K562 (cell line): Measurements from ENCODE around the gene DAZAP1. TPM values are rescaled to one million over a fixed set of nuclear protein-coding genes. Genes with fewer than 3 reads are reported as not detected.

Source experiments
- DACH1 ChIP-seq: fragments of 450-650 bp; IDR thresholded peaks from 2 replicates; pipeline ENCODE4 v1.6.1; 2018; ENCODE audit not compliant: partially characterized antibody
- E2F3 ChIP-seq: fragments of 250-450 bp; sonication (Bioruptor Pico); IDR thresholded peaks from 2 replicates; pipeline ENCODE4 v1.4.0; 2020; ENCODE audit warnings: mild to moderate bottlenecking
- EWSR1 ChIP-seq: fragments of 450-650 bp; IDR thresholded peaks from 2 replicates; pipeline ENCODE4 v1.6.1; 2018; ENCODE audit warnings: borderline replicate concordance, mild to moderate bottlenecking, low read depth, moderate library complexity; ENCODE audit not compliant: partially characterized antibody
- GATA2 ChIP-seq: sonication (generic); formaldehyde crosslinking; IDR thresholded peaks from 2 replicates; pipeline ENCODE4 v1.4.0; 2020; ENCODE audit warnings: mild to moderate bottlenecking, missing genetic modification reagents
- KDM5B ChIP-seq: fragments of 200-600 bp; sonication (generic); IDR thresholded peaks from 2 replicates; pipeline ENCODE4 v1.6.1; 2012; ENCODE audit warnings: low read depth, mild to moderate bottlenecking, moderate library complexity, low read length, control low read depth, inconsistent platforms; ENCODE audit not compliant: insufficient replicate concordance
- KHSRP ChIP-seq: fragments of 450-650 bp; IDR thresholded peaks from 2 replicates; pipeline ENCODE4 v1.6.1; 2017
- MCM2 ChIP-seq: fragments of 450-650 bp; IDR thresholded peaks from 2 replicates; pipeline ENCODE4 v1.6.1; 2017; ENCODE audit warnings: low read depth, mild to moderate bottlenecking
- MTA2 ChIP-seq: fragments of 450-650 bp; IDR thresholded peaks from 2 replicates; pipeline ENCODE4 v1.6.1; 2016; ENCODE audit warnings: low read depth
- MYNN ChIP-seq, 2 experiments: sonication (generic); formaldehyde crosslinking in 1 of 2; IDR thresholded peaks; 2 replicates each; pipeline versions ENCODE4 v1.5.0 to v1.6.1; 2016 to 2020; ENCODE audit warnings: antibody characterized with exemption in 1 of 2, missing genetic modification reagents in 1 of 2
- NCOA1 ChIP-seq: fragments of 450-650 bp; IDR thresholded peaks from 2 replicates; pipeline ENCODE4 v1.6.1; 2016; ENCODE audit warnings: low read depth
- NFATC3 ChIP-seq: fragments of 450-650 bp; IDR thresholded peaks from 2 replicates; pipeline ENCODE4 v1.6.1; 2017; ENCODE audit warnings: mild to moderate bottlenecking
- POLR2G ChIP-seq: fragments of 200-400 bp; formaldehyde crosslinking; IDR thresholded peaks from 2 replicates; pipeline ENCODE4 v1.6.1; 2017; ENCODE audit warnings: low read depth, mild to moderate bottlenecking, antibody characterized with exemption, low read length, moderate library complexity
- PRPF4 ChIP-seq: fragments of 200-400 bp; formaldehyde crosslinking; IDR thresholded peaks from one replicate; pipeline ENCODE4 v1.6.1; 2017; ENCODE audit warnings: low read length, low read depth, mild to moderate bottlenecking; ENCODE audit not compliant: insufficient read depth, poor library complexity, severe bottlenecking
- RBM25 ChIP-seq: fragments of 200-400 bp; formaldehyde crosslinking; IDR thresholded peaks from 2 replicates; pipeline ENCODE4 v1.6.1; 2018; ENCODE audit warnings: low read length, low read depth, moderate library complexity; ENCODE audit not compliant: severe bottlenecking
- SAFB ChIP-seq: fragments of 200-400 bp; formaldehyde crosslinking; IDR thresholded peaks from 2 replicates; pipeline ENCODE4 v1.6.1; 2017; ENCODE audit warnings: low read depth, low read length, borderline replicate concordance
- SETDB1 ChIP-seq: IDR thresholded peaks from one replicate; pipeline ENCODE4 v1.6.1; 2012; ENCODE audit warnings: low read length, control low read depth, inconsistent platforms
- TSC22D4 ChIP-seq: fragments of 450-650 bp; IDR thresholded peaks from 2 replicates; pipeline ENCODE4 v1.6.1; 2016; ENCODE audit warnings: missing genetic modification characterization, missing biosample characterization, control low read depth
- ZBTB1 ChIP-seq: sonication (generic); formaldehyde crosslinking; IDR thresholded peaks from 2 replicates; pipeline ENCODE4 v1.8.1; 2023; ENCODE audit warnings: missing genetic modification reagents, low read depth, mild to moderate bottlenecking, borderline replicate concordance
- ZKSCAN1 ChIP-seq: fragments of 150-350 bp; IDR thresholded peaks from 2 replicates; pipeline ENCODE4 v1.6.1; 2016; ENCODE audit warnings: low read depth, low read length
- ZNF12 ChIP-seq: sonication (generic); formaldehyde crosslinking; IDR thresholded peaks from 2 replicates; pipeline ENCODE4 v1.4.0; 2020; ENCODE audit warnings: mild to moderate bottlenecking, missing genetic modification reagents
- ZNF121 ChIP-seq: sonication (generic); formaldehyde crosslinking; conservative IDR thresholded peaks from 2 replicates; pipeline ENCODE4 v1.8.0; 2022; ENCODE audit warnings: missing genetic modification reagents
- ZNF212 ChIP-seq: fragments of 450-650 bp; formaldehyde crosslinking; IDR thresholded peaks from 2 replicates; pipeline ENCODE4 v1.4.0; 2020; ENCODE audit warnings: mild to moderate bottlenecking
- ZNF77 ChIP-seq: fragments of 250-450 bp; sonication (Bioruptor Pico); IDR thresholded peaks from 2 replicates; pipeline ENCODE4 v1.5.0; 2020
- ZSCAN32 ChIP-seq: fragments of 450-650 bp; formaldehyde crosslinking; IDR thresholded peaks from 2 replicates; pipeline ENCODE4 v1.4.0; 2020; ENCODE audit warnings: mild to moderate bottlenecking, moderate library complexity
- polyA plus RNA-seq, 8 experiments: library from polyadenylated mRNA; depleted of rRNA in 4 of 8; stranded (reverse) in 5 of 8; unstranded in 3 of 8; fragments of >200 nt; fragmentation: Nextera tagmentation in 2 of 8; fragmentation: Illumina TruSeq in 1 of 8; extraction: Ambion mirVana in 2 of 8; extraction: Trizol in 1 of 8; gene quantifications; 2 replicates each; pipeline versions ENCODE4 v1.2.1 to v1.2.3, GENCODE V29; 2011 to 2014; ENCODE audit warnings: inconsistent platforms in 1 of 8, missing spikeins in 1 of 8
- total RNA-seq, 7 experiments: library from RNA; depleted of rRNA in 6 of 7; stranded (reverse); fragments of >200 nt in 6 of 7; fragmentation: Illumina TruSeq in 2 of 7; extraction: Trizol in 2 of 7; gene quantifications; 2 replicates each; pipeline versions ENCODE4 v1.2.1 to v1.2.3, GENCODE V29; 2011 to 2021; ENCODE audit warnings: low replicate concordance in 1 of 7
- TF ChIP-seq, protein P1 (sequence below): fragments of 250-450 bp; sonication (Bioruptor Pico); IDR thresholded peaks from 2 replicates; pipeline ENCODE4 v1.9.0; 2021; ENCODE audit warnings: mild to moderate bottlenecking, inconsistent platforms
- TF ChIP-seq, protein P2 (sequence below): fragments of 250-450 bp; sonication (Bioruptor Pico); IDR thresholded peaks from 2 replicates; pipeline ENCODE4 v1.4.0; 2020; ENCODE audit warnings: borderline replicate concordance
- TF ChIP-seq, protein P3 (sequence below): sonication (generic); formaldehyde crosslinking; IDR thresholded peaks from 2 replicates; pipeline ENCODE4 v1.8.0; 2022; ENCODE audit warnings: missing genetic modification reagents, mild to moderate bottlenecking, borderline replicate concordance

DAZAP1 gene
- total and polyA plus RNA-seq, 9 of the 15 experiments (the other 6 are each of a cell fraction or from before 2014, with no cell fraction given): 10.8 to 289 (median 142) TPM

DNA sequence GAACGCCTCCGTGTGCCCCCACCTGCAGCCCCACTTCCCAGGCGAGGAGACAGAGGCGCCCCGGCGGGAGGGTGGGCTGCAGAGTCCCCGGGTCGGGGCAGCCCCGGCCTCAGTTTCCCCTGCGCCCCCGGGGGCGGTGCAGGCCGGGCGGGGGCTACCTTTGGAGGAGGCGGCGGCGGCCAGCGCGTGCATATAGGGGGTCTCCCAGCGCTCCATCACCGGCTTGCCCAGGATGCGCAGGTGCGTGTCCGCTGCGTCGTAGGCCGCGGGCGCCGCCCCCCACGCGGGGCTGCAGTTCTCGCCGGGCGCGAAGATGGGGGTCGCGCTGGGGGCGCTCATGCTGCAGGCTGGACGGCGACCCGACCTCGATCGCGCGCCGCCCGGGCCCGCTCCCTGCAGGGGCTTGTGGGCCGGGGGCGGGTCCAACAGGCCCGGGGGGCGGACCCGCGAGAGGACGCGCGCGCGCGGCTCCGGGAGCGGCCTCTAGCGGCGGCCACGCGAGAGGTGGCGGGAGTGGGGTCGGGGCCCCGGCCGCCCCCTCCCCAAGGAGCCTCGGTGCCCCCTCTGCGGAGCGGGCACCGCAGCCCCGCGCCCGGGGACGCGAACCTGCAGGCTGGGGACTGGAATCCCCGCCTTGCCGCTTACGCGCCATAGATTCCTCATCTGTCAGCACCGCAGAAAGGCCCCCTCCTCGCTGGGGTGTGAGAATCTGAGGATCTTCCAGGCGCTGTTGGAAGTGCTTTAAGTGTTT, 6.1 kb upstream of the DAZAP1 start, which contains the start of gene GAMT (continued):
- no peak for TF ChIP-seq SETDB1
- TF ChIP-seq MCM2: no peak
- TF ChIP-seq E2F3 (CRISPR knock-in tag): peak; percentile 81
- no peak for TF ChIP-seq ZNF77
- TF ChIP-seq EWSR1: no peak
- TF ChIP-seq, protein P1, sequence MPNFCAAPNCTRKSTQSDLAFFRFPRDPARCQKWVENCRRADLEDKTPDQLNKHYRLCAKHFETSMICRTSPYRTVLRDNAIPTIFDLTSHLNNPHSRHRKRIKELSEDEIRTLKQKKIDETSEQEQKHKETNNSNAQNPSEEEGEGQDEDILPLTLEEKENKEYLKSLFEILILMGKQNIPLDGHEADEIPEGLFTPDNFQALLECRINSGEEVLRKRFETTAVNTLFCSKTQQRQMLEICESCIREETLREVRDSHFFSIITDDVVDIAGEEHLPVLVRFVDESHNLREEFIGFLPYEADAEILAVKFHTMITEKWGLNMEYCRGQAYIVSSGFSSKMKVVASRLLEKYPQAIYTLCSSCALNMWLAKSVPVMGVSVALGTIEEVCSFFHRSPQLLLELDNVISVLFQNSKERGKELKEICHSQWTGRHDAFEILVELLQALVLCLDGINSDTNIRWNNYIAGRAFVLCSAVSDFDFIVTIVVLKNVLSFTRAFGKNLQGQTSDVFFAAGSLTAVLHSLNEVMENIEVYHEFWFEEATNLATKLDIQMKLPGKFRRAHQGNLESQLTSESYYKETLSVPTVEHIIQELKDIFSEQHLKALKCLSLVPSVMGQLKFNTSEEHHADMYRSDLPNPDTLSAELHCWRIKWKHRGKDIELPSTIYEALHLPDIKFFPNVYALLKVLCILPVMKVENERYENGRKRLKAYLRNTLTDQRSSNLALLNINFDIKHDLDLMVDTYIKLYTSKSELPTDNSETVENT (CRISPR knock-in tag): no peak
- no peak for TF ChIP-seq DACH1
- peak; percentile 68 for TF ChIP-seq KDM5B
- no peak for TF ChIP-seq PRPF4
- TF ChIP-seq ZBTB1 (CRISPR knock-in tag): no peak
- TF ChIP-seq SAFB: peak; percentile 74
- no peak for TF ChIP-seq RBM25
- TF ChIP-seq ZSCAN32 (CRISPR knock-in tag): no peak
- no peak for TF ChIP-seq NFATC3
- TF ChIP-seq, protein P2, sequence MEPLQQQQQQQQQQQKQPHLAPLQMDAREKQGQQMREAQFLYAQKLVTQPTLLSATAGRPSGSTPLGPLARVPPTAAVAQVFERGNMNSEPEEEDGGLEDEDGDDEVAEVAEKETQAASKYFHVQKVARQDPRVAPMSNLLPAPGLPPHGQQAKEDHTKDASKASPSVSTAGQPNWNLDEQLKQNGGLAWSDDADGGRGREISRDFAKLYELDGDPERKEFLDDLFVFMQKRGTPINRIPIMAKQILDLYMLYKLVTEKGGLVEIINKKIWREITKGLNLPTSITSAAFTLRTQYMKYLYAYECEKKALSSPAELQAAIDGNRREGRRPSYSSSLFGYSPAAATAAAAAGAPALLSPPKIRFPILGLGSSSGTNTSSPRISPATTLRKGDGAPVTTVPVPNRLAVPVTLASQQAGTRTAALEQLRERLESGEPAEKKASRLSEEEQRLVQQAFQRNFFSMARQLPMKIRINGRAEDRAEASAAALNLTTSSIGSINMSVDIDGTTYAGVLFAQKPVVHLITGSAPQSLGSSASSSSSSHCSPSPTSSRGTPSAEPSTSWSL: no peak
- no peak for TF ChIP-seq GATA2 (CRISPR knock-in tag)
- no peak for TF ChIP-seq MYNN (IDR thresholded peaks at IDR 0.05)
- no peak for TF ChIP-seq MYNN (CRISPR knock-in tag; IDR thresholded peaks at IDR 0.05)
- TF ChIP-seq ZNF212 (CRISPR knock-in tag): no peak
- peak; percentile 66 for TF ChIP-seq POLR2G
- no peak for TF ChIP-seq KHSRP
- TF ChIP-seq NCOA1: no peak
- TF ChIP-seq MTA2: no peak
- TF ChIP-seq ZKSCAN1: no peak
- no peak for TF ChIP-seq ZNF121 (CRISPR knock-in tag)
- TF ChIP-seq TSC22D4: no peak
- TF ChIP-seq, protein P3, sequence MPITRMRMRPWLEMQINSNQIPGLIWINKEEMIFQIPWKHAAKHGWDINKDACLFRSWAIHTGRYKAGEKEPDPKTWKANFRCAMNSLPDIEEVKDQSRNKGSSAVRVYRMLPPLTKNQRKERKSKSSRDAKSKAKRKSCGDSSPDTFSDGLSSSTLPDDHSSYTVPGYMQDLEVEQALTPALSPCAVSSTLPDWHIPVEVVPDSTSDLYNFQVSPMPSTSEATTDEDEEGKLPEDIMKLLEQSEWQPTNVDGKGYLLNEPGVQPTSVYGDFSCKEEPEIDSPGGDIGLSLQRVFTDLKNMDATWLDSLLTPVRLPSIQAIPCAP: no peak
- no peak for TF ChIP-seq ZNF12 (CRISPR knock-in tag)
